ENCODE data around the gene TMEM233. TPM values are rescaled to one million over a fixed set of nuclear protein-coding genes. Genes with fewer than 3 reads are reported as not detected.

Gene TMEM233
- polyA plus RNA-seq, 1 donor from 2014 or later: not detected

DNA sequence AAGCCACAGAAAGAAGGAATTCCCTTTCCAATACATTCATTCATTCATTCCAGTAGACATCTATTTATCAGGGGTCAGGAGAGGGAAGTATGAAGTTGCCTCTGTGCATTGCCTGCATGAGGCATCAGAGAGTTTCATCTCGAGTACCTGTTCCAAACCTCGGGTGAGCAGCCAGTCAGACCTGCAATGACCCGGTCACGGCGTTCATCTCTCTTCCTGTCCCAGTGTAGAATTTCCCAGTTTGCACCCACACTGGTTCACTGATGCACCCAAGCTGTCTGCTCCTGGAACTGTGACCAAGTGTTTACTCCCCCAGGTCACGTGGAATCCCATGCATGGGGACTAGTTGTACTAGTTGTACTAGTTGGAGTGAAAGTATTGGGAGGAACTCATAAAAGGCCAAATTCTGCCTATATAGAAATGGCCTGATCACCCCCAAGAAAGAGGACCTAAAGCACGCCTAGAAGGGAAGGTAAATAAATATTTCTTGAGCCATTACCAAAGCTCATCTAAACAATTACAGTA, 52.0 kb downstream of the TMEM233 start:
- Histone ChIP-seq H2AFZ (ENCODE audit: low read depth, low read length) (no peak overlapping the region), H3K27ac (ENCODE audit: low read length) (no peak overlapping the region), H3K9me2 (ENCODE audit: insufficient read depth, low read length) (no peaks in the 10 kb centered on the region), H3K9me3 (ENCODE audit: low read length) (no peaks in the 10 kb centered on the region), H3K9ac (ENCODE audit: low read length) (no peak overlapping the region), H4K20me1 (ENCODE audit: insufficient read depth) (no peaks in the 10 kb centered on the region), H3K4me2 (ENCODE audit: low read length) (no peak overlapping the region), H3K27me3 (ENCODE audit: insufficient read depth, low read depth, low read length) (no peaks in the 10 kb centered on the region), H3K79me2 (replicated peaks; ENCODE audit: insufficient read depth, low read length) (no peaks in the 10 kb centered on the region), H3K4me3 (ENCODE audit: low read length) (no peak overlapping the region), H3K36me3 (ENCODE audit: insufficient read depth, low read length) (no peaks in the 10 kb centered on the region), H3F3A (ENCODE audit: insufficient read depth, low read length, poor library complexity, severe bottlenecking) (no peaks in the 10 kb centered on the region)
- TF ChIP-seq, protein P1, sequence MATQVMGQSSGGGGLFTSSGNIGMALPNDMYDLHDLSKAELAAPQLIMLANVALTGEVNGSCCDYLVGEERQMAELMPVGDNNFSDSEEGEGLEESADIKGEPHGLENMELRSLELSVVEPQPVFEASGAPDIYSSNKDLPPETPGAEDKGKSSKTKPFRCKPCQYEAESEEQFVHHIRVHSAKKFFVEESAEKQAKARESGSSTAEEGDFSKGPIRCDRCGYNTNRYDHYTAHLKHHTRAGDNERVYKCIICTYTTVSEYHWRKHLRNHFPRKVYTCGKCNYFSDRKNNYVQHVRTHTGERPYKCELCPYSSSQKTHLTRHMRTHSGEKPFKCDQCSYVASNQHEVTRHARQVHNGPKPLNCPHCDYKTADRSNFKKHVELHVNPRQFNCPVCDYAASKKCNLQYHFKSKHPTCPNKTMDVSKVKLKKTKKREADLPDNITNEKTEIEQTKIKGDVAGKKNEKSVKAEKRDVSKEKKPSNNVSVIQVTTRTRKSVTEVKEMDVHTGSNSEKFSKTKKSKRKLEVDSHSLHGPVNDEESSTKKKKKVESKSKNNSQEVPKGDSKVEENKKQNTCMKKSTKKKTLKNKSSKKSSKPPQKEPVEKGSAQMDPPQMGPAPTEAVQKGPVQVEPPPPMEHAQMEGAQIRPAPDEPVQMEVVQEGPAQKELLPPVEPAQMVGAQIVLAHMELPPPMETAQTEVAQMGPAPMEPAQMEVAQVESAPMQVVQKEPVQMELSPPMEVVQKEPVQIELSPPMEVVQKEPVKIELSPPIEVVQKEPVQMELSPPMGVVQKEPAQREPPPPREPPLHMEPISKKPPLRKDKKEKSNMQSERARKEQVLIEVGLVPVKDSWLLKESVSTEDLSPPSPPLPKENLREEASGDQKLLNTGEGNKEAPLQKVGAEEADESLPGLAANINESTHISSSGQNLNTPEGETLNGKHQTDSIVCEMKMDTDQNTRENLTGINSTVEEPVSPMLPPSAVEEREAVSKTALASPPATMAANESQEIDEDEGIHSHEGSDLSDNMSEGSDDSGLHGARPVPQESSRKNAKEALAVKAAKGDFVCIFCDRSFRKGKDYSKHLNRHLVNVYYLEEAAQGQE (IDR thresholded peaks at IDR 0.05; ENCODE audit: borderline replicate concordance): no peak
- no peak for TF ChIP-seq TAF1 (IDR thresholded peaks at IDR 0.05; ENCODE audit: low read depth)
- TF ChIP-seq POLR2AphosphoS5 (IDR thresholded peaks at IDR 0.05): no peak
- TF ChIP-seq RAD21 (conservative IDR thresholded peaks at IDR 0.05): no peak
- TF ChIP-seq, protein P2, sequence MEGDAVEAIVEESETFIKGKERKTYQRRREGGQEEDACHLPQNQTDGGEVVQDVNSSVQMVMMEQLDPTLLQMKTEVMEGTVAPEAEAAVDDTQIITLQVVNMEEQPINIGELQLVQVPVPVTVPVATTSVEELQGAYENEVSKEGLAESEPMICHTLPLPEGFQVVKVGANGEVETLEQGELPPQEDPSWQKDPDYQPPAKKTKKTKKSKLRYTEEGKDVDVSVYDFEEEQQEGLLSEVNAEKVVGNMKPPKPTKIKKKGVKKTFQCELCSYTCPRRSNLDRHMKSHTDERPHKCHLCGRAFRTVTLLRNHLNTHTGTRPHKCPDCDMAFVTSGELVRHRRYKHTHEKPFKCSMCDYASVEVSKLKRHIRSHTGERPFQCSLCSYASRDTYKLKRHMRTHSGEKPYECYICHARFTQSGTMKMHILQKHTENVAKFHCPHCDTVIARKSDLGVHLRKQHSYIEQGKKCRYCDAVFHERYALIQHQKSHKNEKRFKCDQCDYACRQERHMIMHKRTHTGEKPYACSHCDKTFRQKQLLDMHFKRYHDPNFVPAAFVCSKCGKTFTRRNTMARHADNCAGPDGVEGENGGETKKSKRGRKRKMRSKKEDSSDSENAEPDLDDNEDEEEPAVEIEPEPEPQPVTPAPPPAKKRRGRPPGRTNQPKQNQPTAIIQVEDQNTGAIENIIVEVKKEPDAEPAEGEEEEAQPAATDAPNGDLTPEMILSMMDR (IDR thresholded peaks at IDR 0.05; ENCODE audit: poor library complexity, severe bottlenecking): no peak
- no peak for TF ChIP-seq MXI1 (conservative IDR thresholded peaks at IDR 0.05; ENCODE audit: poor library complexity, severe bottlenecking)
- no peak for TF ChIP-seq SMC3 (conservative IDR thresholded peaks at IDR 0.05; ENCODE audit: poor library complexity)
- TF ChIP-seq EZH2 (IDR thresholded peaks at IDR 0.05; ENCODE audit: borderline replicate concordance, insufficient read depth, low read length, poor library complexity, severe bottlenecking): no peak
- no peak for TF ChIP-seq EP300 (conservative IDR thresholded peaks at IDR 0.05; ENCODE audit: poor library complexity, severe bottlenecking)

DNA sequence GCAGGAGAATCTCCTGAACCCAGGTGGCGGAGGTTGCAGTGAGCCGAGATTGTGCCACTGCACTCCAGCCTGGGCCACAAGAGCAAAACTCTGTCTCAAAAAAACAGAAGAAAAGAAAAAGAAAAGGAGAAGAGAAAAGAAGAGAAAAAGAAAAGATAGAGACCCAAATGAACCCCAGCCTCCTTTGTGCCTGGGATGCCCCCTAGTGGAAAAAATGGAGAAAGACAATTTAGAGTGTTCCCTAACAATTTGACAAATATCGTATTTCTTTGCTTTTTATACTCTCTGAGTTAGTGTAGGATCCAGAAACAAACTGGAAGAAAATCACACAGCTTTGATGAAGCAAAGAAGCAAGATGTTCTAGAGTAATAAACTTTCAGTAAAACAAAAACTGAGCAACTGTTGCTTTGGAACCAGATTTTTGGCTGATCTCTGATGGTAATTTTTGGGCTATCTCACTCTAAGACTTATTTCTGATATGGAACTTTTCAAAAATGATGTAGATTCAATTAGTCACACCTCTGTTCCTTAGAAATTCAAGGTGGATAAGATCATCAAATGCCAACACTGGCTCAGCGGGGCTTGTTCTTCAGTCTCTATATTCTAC, 55.7 kb downstream of the TMEM233 start:
- Histone ChIP-seq H3K9me2 (ENCODE audit: insufficient read depth, low read length) (no peaks in the 10 kb centered on the region), H3F3A (ENCODE audit: insufficient read depth, low read length, poor library complexity, severe bottlenecking) (no peaks in the 10 kb centered on the region), H3K27me3 (ENCODE audit: insufficient read depth, low read depth, low read length) (no peaks in the 10 kb centered on the region), H3K79me2 (replicated peaks; ENCODE audit: insufficient read depth, low read length) (no peaks in the 10 kb centered on the region), H3K9me3 (ENCODE audit: low read length) (no peaks in the 10 kb centered on the region), H3K9ac (ENCODE audit: low read length) (no peak overlapping the region), H3K27ac (ENCODE audit: low read length) (no peak overlapping the region), H3K4me3 (ENCODE audit: low read length) (no peak overlapping the region), H3K4me2 (ENCODE audit: low read length) (no peak overlapping the region), H2AFZ (ENCODE audit: low read depth, low read length) (no peak overlapping the region), H4K20me1 (ENCODE audit: insufficient read depth) (no peaks in the 10 kb centered on the region), H3K36me3 (ENCODE audit: insufficient read depth, low read length) (no peaks in the 10 kb centered on the region)
- TF ChIP-seq TAF1 (IDR thresholded peaks at IDR 0.05; ENCODE audit: low read depth): no peak
- no peak for TF ChIP-seq EZH2 (IDR thresholded peaks at IDR 0.05; ENCODE audit: borderline replicate concordance, insufficient read depth, low read length, poor library complexity, severe bottlenecking)
- peak; percentile 55 for TF ChIP-seq RAD21 (conservative IDR thresholded peaks at IDR 0.05)
- TF ChIP-seq SMC3 (conservative IDR thresholded peaks at IDR 0.05; ENCODE audit: poor library complexity): no peak
- TF ChIP-seq, protein P2 (IDR thresholded peaks at IDR 0.05; ENCODE audit: poor library complexity, severe bottlenecking): peak; percentile 51
- no peak for TF ChIP-seq EP300 (conservative IDR thresholded peaks at IDR 0.05; ENCODE audit: poor library complexity, severe bottlenecking)
